Measurements from ENCODE around the gene FILIP1. TPM values are rescaled to one million over a fixed set of nuclear protein-coding genes. Genes with fewer than 3 reads are reported as not detected.
A peak's percentile ranks its signal among the peaks of the same experiment; 100 is the strongest.

The FILIP1 gene
- total and polyA plus RNA-seq, 5 donors: 39.1 to 131 (median 118) TPM

DNA sequence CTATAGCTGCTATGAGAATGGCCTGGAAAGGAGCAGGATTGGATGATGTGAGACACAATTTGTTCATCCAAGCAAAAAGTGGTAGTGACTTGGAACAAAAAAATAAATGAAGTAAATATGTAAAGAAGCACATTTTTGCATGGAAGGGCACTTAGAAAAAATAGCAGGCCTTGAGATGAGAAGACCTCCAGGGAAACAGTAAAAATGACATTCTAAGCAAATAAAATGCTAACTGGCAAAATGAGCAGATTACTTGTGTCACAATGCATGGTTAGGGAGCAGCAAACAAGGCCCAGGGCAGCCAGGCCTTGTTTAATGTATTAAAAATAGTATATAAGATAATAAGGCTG is 230.2 kb downstream of the FILIP1 start:
- no peaks in the 10 kb centered on the region for H3K9me3 ChIP-seq (ENCODE audit: control insufficient read depth, low read length)
- intact Hi-C loops (cut with DNase I): loop anchor here in 2 of 4 donors (10.0 kb wide), 1 partner anchor 261 kb away; no protein-coding TSS in a partner anchor
- no peak overlapping the region for H3K27ac ChIP-seq (ENCODE audit: low read length)
- H3K27me3 ChIP-seq (ENCODE audit: control insufficient read depth, insufficient read depth): no peaks in the 10 kb centered on the region
- no peak for DNase-seq
- peaks cover 1% of the 10 kb centered on the region for H3K4me1 ChIP-seq (ENCODE audit: control insufficient read depth, insufficient read depth, low read length)
- ATAC-seq: no peak
- no peak overlapping the region for H3K4me3 ChIP-seq (ENCODE audit: low read length)

DNA sequence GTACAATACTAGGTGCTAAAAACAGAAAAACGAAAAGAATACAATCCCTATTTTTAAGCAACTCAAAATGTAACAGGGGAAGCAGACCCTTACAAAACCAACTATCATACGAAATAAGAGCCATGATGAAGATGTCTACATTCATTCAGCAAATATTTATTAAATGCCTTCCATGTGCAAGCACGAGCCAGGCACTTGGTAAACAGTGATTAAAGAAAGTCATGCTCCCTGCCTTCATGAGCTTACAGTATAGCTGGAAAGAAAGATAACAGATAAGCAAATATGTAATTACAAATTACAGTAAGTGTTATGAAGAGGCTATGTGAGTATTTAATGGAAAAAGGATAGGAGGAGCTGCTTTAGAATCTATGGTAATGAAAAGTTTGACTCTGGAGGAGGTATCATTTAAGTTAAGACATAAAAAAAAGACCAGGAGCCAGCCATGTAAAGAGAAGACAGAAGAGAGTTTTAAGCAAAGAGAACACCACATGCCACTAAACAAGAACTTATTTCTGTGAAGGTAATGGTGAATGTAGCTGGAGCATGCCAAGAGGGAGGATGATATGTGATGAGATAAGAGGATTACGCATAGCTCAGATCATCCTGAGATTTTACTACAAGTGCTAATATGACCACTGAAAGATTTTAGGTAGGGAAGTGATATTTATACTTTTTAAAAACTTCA is 230.7 kb downstream of the FILIP1 start:
- no peak overlapping the region for H3K4me3 ChIP-seq (ENCODE audit: low read length)
- no peak overlapping the region for H3K27ac ChIP-seq (ENCODE audit: low read length)
- DNase-seq: no peak
- intact Hi-C loops (cut with DNase I): loop anchor here in 2 of 4 donors (10.0 kb wide), 1 partner anchor 262 kb away; no protein-coding TSS in a partner anchor
- no peaks in the 10 kb centered on the region for H3K4me1 ChIP-seq (ENCODE audit: control insufficient read depth, insufficient read depth, low read length)
- no peaks in the 10 kb centered on the region for H3K9me3 ChIP-seq (ENCODE audit: control insufficient read depth, low read length)
- ATAC-seq: no peak
- no peaks in the 10 kb centered on the region for H3K27me3 ChIP-seq (ENCODE audit: control insufficient read depth, insufficient read depth)
- 83% methylated on average over 4 of the region's 4 CpGs for WGBS

DNA sequence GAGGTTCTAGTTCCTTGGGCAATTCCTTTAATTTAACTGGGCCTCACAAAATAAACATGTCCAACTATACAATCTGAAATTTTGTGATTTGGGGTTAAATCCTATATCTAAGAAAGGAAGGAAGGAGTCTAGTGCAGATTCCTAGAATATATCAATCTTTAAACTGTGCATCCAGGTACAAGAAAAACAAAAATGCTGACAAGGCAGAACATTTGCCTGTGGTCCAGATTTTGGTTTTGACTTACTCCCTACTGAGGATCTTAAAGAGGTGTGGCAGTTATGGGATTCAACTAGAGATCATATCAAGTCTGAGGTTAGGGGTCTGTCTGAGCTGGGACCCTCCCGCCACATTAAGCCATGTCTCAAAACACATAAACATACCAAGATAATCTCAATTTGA is 232.3 kb downstream of the FILIP1 start:
- Histone ChIP-seq H3K4me1 (ENCODE audit: control insufficient read depth, insufficient read depth, low read length) (no peaks in the 10 kb centered on the region), H3K27me3 (ENCODE audit: control insufficient read depth, insufficient read depth) (no peaks in the 10 kb centered on the region), H3K4me3 (ENCODE audit: low read length) (no peak overlapping the region), H3K27ac (ENCODE audit: low read length) (no peak overlapping the region), H3K9me3 (ENCODE audit: control insufficient read depth, low read length) (no peaks in the 10 kb centered on the region)
- 100% methylated on average over 1 of the region's 1 CpG for WGBS
- ATAC-seq (no peak), DNase-seq (no peak)
- intact Hi-C loops (cut with DNase I): loop anchor here in 2 of 4 donors (10.0 kb wide), 1 partner anchor 264 kb away; no protein-coding TSS in a partner anchor

DNA sequence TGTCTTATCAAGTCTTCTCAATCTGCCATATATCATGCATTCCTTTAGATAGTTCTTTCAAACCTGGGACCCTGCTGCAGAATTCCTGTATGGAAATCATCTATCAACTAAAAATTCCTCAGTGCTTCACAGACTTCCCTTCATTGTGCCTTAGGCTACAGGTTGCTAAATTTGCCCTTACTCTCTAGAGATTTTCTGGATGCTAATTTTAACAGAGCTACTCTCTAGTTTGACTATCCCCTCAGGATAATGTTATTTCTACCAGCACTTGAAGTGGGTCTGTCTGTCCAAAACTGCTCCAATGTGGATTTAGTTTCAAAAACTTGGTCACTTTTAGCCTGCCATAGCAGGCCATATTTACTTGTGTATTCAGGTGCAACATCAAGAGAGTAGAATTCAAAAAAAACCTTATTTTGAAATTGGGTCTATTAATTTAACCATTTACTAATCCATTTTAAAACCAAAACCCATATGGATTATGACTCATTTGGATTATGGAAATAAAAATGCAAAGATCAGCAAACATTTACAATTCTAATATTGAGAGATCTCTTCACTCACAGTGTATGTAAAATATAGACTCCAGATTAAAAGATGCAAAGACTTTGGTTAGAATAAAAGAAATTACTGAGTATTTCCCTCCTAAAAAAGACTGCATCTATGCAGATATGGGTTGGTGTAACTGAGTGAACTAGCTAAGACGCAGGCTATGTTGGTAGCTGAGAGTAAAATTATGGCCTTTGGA is 236.1 kb downstream of the FILIP1 start:
- H3K27me3 ChIP-seq (ENCODE audit: control insufficient read depth, insufficient read depth): no peaks in the 10 kb centered on the region
- ATAC-seq: no peak
- H3K4me1 ChIP-seq (ENCODE audit: control insufficient read depth, insufficient read depth, low read length): no peaks in the 10 kb centered on the region
- no peak overlapping the region for H3K4me3 ChIP-seq (ENCODE audit: low read length)
- H3K9me3 ChIP-seq (ENCODE audit: control insufficient read depth, low read length): no peaks in the 10 kb centered on the region
- no peak for DNase-seq
- intact Hi-C loops (cut with DNase I): no loop called here
- H3K27ac ChIP-seq (ENCODE audit: low read length): no peak overlapping the region
- WGBS: 99% methylated on average over 1 of the region's 1 CpG

DNA sequence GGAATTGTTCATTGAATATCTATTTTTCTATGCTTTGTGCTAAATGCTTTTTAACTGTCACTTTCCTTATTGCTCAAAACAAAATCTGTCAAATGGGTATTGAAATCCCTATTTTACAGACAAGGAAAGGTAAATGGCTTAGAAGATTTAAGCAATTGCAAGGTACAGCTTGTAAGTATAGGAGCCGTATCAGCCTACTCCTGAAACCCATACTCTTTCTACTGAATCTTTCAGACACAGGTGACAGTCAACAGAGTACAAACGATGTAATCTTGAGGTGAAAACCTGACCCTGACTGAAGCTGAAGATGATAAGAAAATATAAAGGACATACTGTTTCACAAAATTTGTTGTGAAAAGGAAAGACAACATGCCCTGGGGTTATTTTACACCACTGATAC is 243.0 kb downstream of the FILIP1 start:
- no peak for ATAC-seq
- no peaks in the 10 kb centered on the region for H3K4me1 ChIP-seq (ENCODE audit: control insufficient read depth, insufficient read depth, low read length)
- H3K27ac ChIP-seq (ENCODE audit: low read length): no peak overlapping the region
- no peak for DNase-seq
- H3K9me3 ChIP-seq (ENCODE audit: control insufficient read depth, low read length): no peaks in the 10 kb centered on the region
- intact Hi-C loops (cut with DNase I): no loop called here
- no peaks in the 10 kb centered on the region for H3K27me3 ChIP-seq (ENCODE audit: control insufficient read depth, insufficient read depth)
- H3K4me3 ChIP-seq (ENCODE audit: low read length): no peak overlapping the region
- WGBS: 78% methylated on average over 2 of the region's 2 CpGs

DNA sequence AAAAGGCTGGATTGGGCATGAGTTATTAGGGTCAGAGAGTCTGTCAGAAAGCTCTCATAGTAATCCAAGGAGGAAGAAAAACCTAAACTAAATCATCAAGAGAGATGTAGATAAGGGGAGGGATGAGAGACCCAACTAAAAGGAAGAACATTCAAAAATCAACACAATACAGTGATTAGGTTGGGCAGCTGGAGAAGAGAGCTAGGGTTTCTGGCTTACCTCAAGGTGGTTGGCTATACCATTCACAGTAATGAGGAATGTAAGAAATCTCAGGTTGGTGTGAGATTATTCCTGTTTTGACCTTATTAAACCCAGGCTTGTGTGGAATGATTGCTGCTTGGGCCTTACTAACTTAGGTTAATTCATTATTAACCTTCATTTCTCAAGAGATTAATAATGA is 243.8 kb downstream of the FILIP1 start:
- intact Hi-C loops (cut with DNase I): no loop called here
- ATAC-seq: no peak

DNA sequence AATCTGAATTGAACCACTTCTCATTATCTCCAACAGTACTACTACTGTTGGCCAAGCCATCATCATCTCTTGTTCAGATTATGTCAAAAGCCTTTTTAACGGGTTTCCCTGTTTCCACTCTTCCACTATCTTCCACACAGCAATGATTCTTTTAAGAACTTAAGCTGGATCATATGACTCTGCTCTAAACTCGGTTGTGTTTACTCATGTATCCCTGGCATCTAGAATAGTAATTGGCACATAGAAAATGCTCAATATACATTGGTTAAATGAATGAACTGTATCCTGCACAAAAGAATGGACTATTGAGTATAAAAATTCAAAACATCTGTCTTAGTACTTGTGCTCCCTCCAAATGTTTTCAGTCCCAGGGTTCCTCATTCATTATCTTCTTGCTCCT is 247.2 kb downstream of the FILIP1 start:
- Histone ChIP-seq H3K27me3 (ENCODE audit: control insufficient read depth, insufficient read depth) (no peaks in the 10 kb centered on the region), H3K27ac (ENCODE audit: low read length) (no peak overlapping the region), H3K4me3 (ENCODE audit: low read length) (no peak overlapping the region), H3K9me3 (ENCODE audit: control insufficient read depth, low read length) (no peaks in the 10 kb centered on the region), H3K4me1 (ENCODE audit: control insufficient read depth, insufficient read depth, low read length) (peaks cover 1% of the 10 kb centered on the region)
- ATAC-seq (no peak), DNase-seq (no peak)
- WGBS: 43% methylated on average over 2 of the region's 2 CpGs
- intact Hi-C loops (cut with DNase I): no loop called here

More for the DNA sequence above, 243.8 kb downstream of the FILIP1 start:
- no peak overlapping the region for H3K27ac ChIP-seq (ENCODE audit: low read length)
- no peak for DNase-seq
- no peaks in the 10 kb centered on the region for H3K27me3 ChIP-seq (ENCODE audit: control insufficient read depth, insufficient read depth)
- no peaks in the 10 kb centered on the region for H3K4me1 ChIP-seq (ENCODE audit: control insufficient read depth, insufficient read depth, low read length)
- no peaks in the 10 kb centered on the region for H3K9me3 ChIP-seq (ENCODE audit: control insufficient read depth, low read length)
- no peak overlapping the region for H3K4me3 ChIP-seq (ENCODE audit: low read length)

DNA sequence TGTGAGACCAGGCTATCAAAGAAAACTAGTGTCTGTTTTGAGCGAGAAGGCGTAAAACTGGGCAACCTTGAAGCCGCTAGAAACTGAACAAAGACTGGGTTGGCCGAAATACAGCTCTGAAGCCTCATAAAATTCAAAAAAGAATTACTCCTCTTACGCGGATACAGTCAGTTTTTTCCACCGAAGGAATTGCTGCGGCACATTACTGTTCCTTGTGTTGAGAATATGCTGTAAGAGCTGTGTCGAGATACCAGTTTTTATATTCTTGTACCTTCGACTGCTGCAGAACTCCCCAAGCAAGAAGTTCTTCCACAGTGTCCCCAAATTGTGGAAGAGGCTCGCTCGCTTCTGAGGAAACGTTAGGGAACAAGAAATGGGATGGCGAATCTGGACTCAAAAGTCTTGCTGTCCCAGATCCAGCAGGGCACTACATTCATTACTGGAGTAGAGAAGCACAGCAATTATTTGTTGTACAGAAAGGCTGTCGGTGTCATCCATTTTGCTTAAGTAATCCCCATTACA is 249.5 kb downstream of the FILIP1 start:
- H3K4me3 ChIP-seq (ENCODE audit: low read length): peak overlapping the region; percentile 52
- no peaks in the 10 kb centered on the region for H3K9me3 ChIP-seq (ENCODE audit: control insufficient read depth, low read length)
- peak overlapping the region; percentile 77 for H3K27ac ChIP-seq (ENCODE audit: low read length)
- H3K4me1 ChIP-seq (ENCODE audit: control insufficient read depth, insufficient read depth, low read length): peaks cover 1% of the 10 kb centered on the region
- no peaks in the 10 kb centered on the region for H3K27me3 ChIP-seq (ENCODE audit: control insufficient read depth, insufficient read depth)
- ATAC-seq (peak in 1 of 2 donors; percentile 18), DNase-seq (no peak)
- WGBS: 24% methylated on average over 15 of the region's 15 CpGs
- intact Hi-C loops (cut with DNase I): no loop called here

DNA sequence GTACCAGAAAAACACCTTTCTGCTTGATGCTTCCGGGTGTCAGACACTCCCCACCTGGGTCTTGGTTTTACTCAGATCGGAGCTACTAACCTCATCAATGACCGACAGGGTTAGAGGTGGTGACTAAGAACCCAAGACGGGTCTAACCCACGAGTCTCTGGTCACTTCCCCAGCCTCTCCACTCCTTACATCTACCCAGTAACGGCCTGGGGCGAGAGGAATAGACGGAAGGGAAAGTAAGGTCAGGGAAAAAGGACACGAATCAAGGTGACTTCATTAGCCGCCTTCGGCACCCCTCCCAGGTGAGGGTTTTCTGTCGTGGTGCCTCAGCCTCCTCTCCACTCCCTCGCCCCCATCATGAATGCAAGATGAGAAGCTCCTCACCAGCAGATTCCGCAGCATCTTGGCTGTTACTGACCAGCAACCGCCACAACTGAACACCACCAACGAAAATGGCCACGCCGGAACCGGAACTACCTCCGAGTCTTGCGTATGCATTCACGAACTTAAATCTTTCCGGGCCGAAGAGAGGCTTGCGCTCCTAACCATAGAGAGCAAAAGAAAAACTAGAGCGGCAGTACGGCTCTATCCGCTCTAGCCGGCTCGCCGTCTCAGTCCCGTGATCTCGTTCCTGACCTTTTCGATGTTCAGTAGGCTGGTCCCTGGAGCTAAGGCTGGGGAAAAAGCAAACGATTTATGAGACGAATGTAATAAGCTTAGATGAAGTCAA is 250.1 kb downstream of the FILIP1 start, which contains the start of gene COX7A2:
Gene COX7A2 (minus strand): TSS at position 469 of the 730 bp plus-strand sequence. CDS start 67 bp downstream, at position 402.
- Histone ChIP-seq H3K4me1 (ENCODE audit: control insufficient read depth, insufficient read depth, low read length) (peaks cover 1% of the 10 kb centered on the region), H3K4me3 (ENCODE audit: low read length) (peak within 1 kb of the TSS; percentile 80), H3K27ac (ENCODE audit: low read length) (peak within 1 kb of the TSS; percentile 90), H3K27me3 (ENCODE audit: control insufficient read depth, insufficient read depth) (no peaks in the 10 kb centered on the region), H3K9me3 (ENCODE audit: control insufficient read depth, low read length) (no peaks in the 10 kb centered on the region)
- ATAC-seq (peak; percentile 98 to 99), DNase-seq (peak; percentile 89 to 94 (median 92))
- under 1% methylated on average over 36 of the region's 36 CpGs for WGBS
- intact Hi-C loops (cut with DNase I): no loop called here
